HG03060 (cell line): ENCODE results near the gene PTTG1IP.

Source experiments
- ATAC-seq: cut with Tn5 transposase; IDR thresholded peaks from one replicate; pipeline ENCODE4 v1.9.1; 2021; ENCODE audit warnings: low read depth, moderate number of reproducible peaks; ENCODE audit not compliant: unreplicated experiment

The PTTG1IP gene

DNA sequence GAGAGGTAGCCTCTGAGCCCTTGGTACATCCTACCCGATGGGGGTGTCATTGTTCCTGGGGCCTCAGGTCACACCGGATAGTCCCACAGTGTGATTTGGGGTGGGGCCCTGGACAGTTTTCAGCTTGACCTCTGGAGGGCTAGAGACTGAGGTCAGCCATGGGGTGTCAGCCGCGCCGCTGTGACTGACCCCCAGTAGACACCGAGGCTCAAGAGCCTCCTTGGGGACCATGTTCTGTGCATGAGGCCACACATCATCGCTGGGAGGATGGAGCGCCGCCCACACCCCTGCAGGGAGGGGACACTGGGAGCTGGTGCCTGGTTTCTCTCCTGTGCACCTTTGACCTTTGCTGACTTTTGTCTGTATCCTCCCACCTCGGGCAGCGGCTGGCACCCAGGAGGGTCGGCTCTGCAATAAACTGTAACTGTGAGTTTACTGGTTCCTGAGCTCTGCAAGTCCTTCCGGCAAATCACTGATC is 24.6 kb upstream of the PTTG1IP start:
- ATAC-seq: no peak

DNA sequence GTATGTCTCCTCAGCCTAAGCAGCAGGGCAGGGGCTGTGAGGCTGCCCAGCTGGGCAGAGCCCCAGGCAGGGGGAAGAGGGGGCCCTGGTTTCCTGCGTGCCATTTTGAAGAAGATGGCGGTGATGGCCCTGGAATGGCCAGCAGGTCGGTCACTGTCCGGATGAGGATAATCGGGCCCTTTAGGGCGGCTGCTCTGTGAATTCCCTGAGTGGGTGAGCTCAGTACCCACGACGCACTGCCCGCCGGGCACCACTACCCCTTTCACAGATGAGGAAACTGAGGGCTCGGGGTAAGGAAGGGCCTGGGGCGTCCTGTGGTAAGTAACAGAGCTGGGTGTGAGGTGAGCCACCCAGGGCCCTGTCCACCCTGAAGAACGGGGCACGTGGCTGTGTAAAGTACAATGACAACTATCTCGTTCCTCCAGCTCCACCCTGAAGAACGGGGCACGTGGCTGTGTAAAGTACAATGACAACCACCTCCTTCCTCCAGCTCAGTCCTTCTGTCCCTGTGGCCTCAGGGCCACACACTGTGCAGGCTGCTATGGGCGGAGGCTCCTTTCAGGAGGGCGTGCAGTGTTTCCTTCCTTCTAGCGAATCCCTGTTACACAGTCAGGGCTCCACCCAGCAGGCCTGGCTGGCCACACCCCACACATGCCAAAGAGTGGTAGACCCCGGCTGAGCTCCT is 24.0 kb upstream of the PTTG1IP start:
- no peak for ATAC-seq

DNA sequence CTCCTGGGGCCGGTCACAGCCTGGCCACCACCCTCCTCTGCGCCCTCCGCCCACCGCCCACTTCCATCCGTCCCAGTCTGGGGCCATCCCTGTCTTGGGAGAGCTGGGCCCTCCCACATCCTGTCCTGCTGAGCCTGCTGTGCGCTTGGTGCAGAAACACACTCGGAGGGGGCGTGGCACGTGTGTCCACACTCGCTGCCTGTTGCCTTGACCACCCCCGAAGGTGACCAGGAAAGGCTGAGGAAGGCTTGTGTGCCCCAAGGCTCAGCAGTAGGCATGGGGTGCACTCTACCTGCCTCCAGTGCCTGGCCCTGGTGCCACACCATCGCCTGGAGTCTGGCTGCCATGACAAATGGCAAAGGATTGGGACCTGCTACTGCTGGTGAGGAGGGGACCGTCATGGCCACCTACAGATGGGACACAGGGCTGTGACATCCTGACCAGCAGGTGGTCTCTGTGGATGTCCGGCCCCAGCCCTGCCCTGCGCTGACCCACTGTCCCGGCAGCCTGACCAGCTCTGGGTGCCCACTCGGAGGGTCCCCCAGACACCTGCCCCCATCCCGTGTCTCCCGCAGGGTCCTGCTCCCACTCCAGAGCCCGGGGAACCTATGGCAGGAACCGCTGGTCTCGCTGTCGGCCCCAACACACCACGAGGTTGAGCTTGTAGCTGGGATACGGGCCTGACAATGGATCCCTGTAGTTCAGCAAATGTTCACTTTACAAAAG is 23.2 kb upstream of the PTTG1IP start:
- no peak for ATAC-seq

DNA sequence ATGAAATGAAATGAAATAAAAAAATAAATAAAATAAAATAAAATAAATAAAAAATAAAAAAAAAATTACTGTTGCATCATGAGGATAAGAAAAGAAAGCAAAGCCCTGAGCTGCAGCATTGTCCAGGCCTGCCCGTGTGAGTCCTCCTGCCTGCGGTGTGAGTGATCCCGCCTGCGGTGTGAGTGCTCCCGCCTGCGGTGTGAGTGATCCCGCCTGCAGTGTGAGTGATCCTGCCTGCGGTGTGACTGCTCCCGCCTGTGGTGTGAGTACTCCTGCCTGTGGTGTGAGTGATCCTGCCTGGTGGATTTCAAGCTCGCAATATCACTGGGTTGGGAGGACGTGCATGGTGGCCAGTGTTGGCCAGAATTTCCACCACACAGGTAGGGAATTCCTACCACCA is 22.4 kb upstream of the PTTG1IP start:
- no peak for ATAC-seq

DNA sequence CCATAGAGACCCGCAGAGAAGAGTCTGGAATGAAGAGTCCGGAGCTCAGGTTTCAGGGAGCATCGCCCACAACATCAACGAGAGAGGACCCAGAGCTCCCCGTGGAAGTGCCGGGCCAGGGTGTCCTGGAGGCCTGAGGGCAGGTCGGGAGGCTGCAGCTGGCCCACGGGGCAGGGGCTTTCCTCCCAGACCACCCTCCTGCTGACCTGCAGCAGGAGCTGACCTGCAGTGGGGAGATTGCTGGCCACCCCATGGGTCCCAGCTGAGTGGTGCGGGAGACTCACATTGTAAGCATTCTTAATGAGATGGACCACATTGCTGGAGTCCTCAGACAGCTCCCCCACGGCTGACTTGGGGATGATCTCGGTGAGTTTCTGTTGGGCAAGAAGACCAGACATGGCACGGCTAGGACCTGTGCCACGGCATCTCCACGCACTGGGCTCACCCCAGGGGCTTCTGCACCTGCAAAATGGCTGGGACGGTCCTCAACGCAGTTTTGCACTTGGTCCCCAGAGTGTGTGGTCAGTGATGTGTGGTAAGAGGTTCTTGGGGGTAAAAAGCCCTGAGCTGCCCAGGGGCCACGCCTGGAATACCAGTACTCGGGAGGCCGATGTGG is 21.3 kb upstream of the PTTG1IP start:
- no peak for ATAC-seq

DNA sequence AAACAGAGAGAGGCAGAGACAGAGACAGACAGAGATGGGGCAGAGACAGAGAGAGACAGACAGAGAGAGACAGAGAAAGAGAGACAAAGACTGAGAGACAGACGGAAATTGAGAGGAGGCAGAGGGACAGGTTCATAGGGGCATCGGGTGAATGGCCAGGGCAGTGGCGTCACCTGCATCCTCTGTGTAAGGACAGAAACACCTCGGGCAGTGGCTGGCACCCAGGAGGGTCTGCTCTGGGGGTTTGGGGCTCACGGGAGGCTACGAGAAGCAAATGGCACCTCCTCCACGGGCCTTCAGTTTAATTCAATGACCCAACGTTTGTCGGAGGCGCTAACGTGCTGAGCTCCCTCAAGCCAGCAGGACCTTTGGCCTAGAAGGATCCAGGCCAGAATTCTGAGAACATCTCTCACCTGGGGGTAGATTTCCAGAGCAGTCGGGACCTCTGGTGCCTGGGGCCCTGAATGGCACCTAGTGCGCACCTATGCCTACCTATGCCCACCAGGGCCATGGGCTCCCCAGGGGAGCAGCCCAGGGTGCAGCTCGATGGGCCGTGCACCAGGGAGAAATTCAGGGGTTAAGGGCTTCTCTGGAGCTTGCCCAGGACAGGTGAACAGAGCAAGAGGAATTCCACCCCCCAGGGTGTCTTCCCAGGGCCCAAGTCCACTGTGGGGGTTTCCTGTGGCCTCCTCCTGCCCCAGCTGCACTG is 20.6 kb upstream of the PTTG1IP start:
- no peak for ATAC-seq

DNA sequence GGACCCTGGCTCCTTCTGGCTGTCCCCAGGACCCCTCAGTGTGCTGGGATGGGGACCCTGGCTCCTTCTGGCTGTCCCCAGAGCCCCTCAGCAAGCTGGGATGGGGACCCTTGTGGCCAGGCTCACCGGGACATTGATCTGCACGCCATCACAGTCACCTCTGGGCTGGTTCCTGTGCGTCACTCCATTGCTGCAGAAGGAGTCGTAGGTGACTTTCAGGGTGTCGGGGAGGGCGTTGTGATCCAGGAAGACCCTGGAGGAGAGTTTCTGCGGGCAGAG is 19.7 kb upstream of the PTTG1IP start:
- no peak for ATAC-seq

DNA sequence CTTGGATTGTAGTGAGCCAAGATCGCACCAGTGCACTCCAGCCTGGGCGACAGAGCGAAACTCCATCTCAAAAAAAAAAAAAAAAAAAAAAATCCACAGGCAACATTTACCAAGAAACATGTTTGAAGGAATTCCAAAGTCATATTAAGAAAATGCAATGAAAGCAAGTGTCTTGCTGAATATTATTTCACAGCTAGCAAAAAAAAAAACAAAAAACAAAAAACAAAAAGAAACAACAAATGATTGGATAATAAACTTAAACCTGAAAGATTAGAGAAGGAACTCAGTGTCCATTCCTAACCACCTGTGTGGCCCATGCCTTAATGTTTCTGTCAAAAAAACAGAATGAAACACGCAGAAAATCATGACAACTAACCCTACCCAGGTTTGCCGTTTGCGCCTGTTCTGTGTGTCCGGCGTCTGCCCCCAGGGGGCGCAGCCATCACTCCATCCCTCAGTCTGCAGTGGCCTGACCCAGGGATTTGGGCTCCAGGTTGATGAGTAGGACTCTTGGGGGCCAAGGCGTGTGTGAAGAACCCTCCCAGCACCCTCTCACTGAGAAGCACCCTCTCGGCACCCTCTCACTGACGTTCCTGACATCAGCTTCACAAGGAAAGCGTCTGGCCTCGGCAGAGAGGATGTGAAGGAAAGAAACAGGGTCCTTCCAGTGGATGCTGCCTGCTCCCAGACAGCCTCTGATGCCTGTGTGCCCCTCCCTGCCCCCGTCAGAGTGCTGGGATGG is 19.2 kb upstream of the PTTG1IP start:
- no peak for ATAC-seq

DNA sequence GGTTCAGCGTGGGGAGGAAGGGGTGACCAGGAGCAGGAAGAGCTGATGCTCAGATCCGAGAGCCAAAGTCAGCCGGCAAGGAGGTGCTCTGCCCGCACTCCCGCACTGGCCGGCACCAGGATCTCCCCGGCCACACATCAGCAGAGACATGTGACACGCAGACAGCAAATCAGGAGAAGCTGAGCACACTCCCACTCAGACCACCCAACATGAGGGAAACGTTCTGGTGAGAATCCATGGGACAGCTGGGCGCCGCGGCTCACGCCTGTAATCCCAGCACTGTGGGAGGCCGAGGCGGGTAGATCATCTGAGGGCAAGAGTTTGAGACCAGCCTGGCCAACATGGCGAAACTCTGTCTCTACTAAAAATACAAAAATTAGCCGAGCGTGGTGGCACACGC is 18.6 kb upstream of the PTTG1IP start:
- no peak for ATAC-seq

DNA sequence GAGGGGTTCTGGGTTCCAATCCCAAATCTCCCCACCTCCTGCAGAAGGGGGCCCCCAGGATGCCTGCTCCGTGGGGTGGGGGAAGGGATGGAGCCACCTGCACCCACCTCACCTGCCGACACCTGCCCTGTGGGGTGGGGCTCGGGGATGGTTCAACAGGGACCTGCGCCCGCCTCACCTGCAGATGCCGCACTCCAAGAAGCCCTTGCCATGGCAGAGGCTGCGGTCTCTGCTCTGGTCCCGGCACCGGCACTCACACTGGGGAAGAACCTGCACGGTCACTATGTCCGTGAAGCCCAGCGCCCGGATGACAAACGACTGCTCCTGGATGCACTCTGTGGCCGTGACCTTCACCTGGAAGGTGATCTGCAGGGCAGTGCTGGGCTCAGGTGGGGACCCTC is 18.1 kb upstream of the PTTG1IP start:
- no peak for ATAC-seq

DNA sequence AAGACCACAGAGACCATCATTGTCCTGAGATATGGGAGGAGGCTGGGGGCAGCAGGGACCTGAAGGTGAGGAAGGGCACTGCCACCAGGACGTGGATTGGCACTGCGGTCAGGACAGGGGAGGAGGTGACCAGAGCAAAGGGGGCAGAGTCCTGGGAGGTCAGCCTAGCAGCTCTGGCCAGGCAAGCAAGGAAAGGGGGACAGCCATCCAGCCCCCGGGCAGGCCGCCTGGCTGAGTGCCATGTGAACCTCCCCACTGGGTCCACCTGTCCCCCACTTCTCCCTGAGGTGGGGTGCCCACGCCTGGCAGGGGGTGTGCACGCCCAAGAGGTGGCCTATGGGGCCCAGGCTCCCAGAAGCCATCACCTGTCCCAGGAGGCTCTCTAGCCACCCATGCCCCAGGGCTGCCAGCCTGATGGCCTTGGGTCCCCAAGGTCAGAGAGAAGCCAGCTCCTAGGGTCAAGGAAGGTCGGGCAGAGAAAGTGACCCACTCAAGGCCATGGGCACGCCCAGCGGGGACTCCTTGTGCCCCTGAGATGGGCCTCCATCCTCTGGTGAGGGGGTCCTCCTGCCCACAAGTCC is 17.6 kb upstream of the PTTG1IP start:
- ATAC-seq: no peak

DNA sequence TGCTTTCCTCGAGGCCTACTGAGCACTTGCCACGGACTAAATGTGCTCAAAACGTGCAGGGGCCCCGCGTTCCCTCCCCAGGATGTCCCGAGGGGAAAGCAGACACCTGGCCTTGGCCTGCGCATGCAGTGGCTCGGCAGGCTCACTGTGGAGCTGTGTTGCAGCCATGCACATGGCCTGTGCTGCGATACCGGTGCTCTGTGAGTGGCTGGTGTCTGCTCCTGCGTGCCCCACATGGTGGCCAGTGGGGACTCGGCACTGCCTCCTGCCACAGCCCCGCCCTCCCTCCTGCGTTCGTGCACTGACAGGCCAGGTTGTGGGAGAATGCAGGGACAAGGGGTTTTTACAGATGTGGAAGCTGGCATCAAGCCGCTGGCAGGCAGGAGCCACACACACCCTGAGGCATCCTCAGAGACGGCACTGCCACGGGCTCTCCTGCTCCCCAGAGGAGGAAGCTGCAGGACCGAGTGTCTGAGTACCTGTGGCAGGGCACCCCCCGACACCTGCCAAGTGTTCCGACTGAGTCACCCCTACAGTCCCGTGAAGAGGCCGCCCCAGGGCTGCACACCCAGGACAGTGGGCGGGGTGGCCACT is 16.9 kb upstream of the PTTG1IP start:
- no peak for ATAC-seq

DNA sequence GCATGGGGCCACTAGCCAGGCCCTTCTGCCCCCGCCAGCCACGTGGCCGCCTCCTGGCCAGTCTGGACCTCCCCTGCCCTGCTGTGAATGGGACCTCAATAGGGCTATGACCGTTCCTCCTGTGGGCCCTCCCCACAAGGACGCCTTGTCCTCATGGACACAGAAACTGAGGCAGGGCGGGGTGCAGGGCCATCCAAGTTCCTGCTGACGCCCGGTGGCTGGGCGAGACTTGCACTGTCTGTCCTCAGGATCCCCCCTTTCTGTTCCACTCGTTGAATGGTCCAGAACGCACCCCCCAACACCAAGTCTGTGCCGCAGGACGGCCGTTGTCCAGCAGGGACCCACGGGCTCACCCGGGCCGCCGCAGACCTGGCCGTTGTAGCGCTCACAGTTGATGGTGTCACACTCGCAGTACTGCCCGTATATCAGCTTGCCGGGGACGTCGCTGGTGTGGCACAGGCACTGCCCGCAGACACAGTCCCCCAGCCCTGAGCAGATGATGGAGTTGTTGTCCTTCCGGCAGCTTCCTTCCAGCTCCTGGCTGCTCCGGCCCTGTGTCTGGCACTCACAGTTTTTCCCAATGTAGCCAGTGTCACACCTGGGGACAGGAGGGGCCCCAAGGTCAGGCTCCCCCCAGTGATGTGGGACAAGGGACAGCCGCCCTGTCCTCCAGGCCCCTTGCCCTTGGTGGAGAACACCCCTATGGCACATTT is 16.3 kb upstream of the PTTG1IP start:
- no peak for ATAC-seq

DNA sequence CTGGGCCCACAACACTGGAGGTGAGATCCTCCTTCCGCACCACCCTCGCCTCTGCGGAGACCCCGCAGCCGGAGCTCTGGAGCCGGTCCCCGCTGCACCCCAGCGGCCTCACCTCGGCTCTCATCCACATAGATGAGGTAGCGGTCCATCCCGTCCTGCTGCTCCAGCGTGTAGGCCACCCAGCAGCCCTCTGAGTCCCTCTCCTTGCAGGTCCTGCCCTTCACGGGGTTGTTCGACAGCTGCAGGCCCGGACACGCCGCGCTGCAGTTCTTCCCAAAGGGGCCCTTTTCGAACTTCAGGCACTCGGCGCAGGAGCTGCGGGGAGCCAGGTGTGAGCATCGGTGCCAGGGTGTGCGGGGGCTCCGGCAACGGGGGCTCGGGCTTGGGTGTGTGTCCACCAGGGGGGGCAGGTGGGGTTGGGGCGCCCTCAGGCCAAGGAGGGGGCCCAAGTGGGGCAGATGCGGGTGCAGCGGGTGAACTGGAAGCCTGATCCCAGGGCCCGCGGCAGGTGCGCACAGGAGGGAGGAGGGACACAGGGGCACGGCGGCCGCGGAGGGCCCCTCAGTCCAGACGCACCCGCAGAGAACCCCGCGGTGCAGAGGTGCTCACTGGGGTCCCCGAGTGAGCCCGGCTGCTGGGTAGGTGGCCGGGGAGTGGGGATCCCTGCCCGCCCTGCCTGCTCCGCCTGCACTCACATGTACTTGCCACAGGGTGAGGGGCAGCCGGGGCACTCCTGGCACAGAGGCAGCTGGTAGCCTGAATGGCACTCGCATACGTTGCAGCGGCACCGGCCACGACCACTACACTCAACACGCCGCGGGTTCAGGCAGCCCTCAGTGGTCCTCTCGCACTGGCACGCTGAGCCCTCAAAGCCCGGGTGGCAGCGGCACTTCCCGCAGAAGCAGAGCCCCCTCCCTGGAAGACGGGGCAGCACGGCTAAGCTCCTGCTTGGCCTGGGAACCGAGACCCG is 15.4 kb upstream of the PTTG1IP start:
- no peak for ATAC-seq

DNA sequence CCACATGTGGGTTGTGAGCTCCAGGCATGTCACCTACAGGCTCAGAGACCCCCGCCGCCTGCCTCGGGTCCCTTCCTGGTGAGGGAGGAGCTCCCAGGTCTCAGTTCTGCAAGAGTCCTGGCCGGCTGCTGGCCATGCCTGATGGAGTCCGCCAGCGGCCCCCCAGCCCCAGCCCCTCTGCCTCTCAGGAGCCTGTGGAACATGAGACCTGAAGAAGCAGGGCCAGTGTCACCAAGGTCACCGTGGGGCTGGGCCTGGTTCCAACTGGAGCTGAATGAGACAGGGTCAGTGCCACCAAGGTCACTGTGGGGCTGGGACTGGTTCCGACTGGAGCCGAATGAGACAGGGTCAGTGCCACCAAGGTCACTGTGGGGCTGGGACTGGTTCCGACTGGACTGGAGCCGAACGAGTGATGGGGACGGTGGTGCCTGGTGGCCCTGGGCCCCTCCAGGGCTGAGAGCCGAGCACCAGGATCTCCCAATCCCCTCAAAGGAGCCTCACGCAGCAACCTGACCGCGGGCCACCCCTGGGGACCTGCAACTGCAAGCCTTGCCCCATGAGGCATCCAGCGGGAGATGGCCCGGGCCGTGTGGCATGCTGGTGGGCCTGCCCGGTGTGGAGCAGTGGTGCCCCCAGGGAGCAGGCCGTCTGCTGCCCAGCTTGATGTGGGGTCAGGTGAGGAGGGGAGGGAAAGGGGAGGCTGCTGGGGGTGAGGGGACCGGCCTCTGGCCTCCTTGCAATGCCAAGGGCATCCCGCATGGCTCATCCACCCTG is 14.5 kb upstream of the PTTG1IP start:
- ATAC-seq: no peak

DNA sequence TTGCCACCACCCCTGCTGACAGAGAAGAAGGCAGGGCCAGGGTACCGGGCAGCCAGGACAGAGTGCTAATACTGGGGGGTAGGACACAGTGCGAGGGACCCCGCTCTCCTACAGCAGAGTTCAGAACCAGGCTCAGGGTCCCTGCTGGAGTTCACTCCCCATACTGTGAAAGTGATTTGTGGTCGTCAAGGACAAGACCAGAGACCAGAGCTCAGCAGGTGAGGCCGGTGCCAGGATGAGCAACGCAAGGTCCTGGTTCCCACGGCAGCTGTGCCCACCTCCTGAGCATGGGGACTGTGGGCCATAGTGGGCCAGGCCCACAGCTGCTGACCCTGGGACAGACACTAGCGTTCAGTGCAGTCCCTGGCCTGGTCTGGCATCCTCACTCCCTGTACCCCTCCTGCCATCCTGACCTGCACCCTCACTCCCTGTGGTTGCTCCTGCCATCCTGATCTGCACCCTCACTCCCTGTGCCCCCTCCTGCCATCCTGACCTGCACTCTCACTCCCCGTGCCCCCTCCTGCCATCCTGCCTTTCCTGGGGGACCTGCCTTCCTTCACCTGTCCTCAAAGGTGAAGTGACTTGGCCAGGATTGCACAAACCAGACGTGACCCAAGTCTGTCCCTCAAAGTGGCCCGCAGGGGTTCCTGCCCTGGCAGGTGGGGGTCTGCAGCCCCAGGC is 13.8 kb upstream of the PTTG1IP start:
- no peak for ATAC-seq
